ENCODE data around the gene NR6A1.

NR6A1 gene

DNA sequence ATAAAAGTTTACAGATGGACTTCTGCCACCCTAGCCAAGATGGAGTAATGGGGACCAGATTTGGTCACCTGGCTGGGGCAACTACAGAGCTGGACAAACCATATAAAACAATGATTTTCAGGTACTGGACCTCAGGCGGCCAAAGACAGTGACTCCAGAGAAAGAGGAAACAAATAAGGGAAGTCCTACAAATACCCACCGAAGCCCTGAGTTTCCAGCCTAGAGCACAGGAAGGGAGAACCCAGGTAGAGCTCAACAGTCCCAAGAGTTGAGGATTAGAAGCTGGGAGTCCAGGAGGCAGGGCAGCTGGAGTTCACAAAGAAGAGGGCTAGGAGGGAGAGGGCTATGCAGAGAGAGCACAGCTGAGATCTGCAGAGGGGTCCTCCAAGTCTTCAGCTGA lies 157.3 kb downstream of the NR6A1 start:
- Histone ChIP-seq H3K36me3 (replicated peaks) (no peaks in the 10 kb centered on the region), H3K27me3 (replicated peaks) (no peaks in the 10 kb centered on the region), H3K4me3 (ENCODE audit: low read depth, low read length) (no peak overlapping the region), H3K27ac (no peak overlapping the region)
- in situ Hi-C loops (cut with HindIII; ENCODE audit: low pct_ligation_motif_present, low sequenced_read_pairs), result no loop called here
- TF ChIP-seq, protein P1, sequence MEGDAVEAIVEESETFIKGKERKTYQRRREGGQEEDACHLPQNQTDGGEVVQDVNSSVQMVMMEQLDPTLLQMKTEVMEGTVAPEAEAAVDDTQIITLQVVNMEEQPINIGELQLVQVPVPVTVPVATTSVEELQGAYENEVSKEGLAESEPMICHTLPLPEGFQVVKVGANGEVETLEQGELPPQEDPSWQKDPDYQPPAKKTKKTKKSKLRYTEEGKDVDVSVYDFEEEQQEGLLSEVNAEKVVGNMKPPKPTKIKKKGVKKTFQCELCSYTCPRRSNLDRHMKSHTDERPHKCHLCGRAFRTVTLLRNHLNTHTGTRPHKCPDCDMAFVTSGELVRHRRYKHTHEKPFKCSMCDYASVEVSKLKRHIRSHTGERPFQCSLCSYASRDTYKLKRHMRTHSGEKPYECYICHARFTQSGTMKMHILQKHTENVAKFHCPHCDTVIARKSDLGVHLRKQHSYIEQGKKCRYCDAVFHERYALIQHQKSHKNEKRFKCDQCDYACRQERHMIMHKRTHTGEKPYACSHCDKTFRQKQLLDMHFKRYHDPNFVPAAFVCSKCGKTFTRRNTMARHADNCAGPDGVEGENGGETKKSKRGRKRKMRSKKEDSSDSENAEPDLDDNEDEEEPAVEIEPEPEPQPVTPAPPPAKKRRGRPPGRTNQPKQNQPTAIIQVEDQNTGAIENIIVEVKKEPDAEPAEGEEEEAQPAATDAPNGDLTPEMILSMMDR (IDR thresholded peaks at IDR 0.05; ENCODE audit: low read depth, low read length, missing control alignments), result no peak
- no peak for DNase-seq

DNA sequence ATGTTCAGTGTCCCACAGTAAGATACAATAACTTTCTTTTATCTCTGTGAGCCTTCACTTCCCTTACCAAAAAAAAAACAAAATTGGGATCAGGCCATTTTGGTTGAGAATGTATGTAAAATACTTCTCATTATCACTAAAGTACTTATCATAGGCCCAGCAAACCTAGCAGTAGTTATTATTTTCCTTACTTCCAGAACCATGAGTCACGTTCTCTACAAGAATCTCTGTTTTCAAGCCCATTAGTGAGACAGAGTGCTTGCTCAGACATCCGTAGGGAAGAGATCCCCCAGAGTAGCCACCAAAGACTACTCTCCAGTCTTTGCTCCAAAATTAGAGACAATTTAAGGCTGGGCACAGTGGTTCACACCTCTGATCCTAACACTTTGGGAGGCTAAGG lies 160.0 kb downstream of the NR6A1 start:
- H3K27me3 ChIP-seq (replicated peaks), result no peaks in the 10 kb centered on the region
- no peak overlapping the region for H3K4me3 ChIP-seq (ENCODE audit: low read depth, low read length)
- H3K27ac ChIP-seq, result no peak overlapping the region
- H3K36me3 ChIP-seq (replicated peaks), result no peaks in the 10 kb centered on the region
- no peak for DNase-seq
- in situ Hi-C loops (cut with HindIII; ENCODE audit: low pct_ligation_motif_present, low sequenced_read_pairs), result no loop called here
- TF ChIP-seq, protein P1 (IDR thresholded peaks at IDR 0.05; ENCODE audit: low read depth, low read length, missing control alignments), result no peak

DNA sequence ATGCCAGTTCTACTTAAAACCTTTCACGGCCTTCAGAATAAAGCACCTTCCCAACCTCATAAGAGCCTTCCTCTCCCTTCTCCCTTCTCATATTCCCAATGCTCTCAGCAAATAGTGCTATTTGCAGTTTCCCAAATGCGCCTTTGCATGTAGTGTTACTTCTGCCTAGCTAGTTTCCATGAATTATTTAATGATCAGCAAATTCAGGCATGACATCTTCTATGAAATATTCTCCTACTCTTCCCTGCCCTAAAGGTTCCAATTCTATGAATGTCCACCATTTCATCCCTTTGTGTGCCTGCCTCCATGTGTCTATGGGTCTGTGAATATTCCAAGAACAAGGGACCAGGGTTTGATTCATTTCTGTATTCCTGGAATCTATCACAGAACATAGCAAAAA lies 165.1 kb downstream of the NR6A1 start:
- in situ Hi-C loops (cut with HindIII; ENCODE audit: low pct_ligation_motif_present, low sequenced_read_pairs), result no loop called here
- no peak overlapping the region for H3K4me3 ChIP-seq (ENCODE audit: low read depth, low read length)
- TF ChIP-seq, protein P1 (IDR thresholded peaks at IDR 0.05; ENCODE audit: low read depth, low read length, missing control alignments), result no peak

DNA sequence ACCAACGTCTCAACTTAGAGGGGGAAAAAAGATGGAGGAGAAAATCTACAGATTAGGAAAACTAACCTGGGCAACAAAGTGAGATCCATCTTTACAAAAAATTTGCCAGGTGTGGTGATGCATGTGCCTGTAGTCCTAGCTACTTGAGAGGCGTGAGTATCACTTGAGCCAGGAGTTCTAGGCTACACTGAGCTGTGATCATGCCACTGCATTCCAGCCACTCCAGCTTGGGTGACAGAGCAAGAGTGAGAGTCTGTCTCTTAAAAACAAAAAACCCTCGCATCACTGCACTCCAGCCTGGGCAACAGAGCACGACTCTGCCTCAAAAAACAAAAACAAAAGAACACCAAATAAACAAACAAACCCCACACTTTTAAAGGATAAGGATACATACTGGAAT lies 165.9 kb downstream of the NR6A1 start:
- in situ Hi-C loops (cut with HindIII; ENCODE audit: low pct_ligation_motif_present, low sequenced_read_pairs), result no loop called here
- no peaks in the 10 kb centered on the region for H3K36me3 ChIP-seq (replicated peaks)
- H3K4me3 ChIP-seq (ENCODE audit: low read depth, low read length), result no peak overlapping the region
- TF ChIP-seq, protein P1 (IDR thresholded peaks at IDR 0.05; ENCODE audit: low read depth, low read length, missing control alignments), result no peak
- no peaks in the 10 kb centered on the region for H3K27me3 ChIP-seq (replicated peaks)
- no peak for DNase-seq
- no peak overlapping the region for H3K27ac ChIP-seq

More for the DNA sequence above, 165.1 kb downstream of the NR6A1 start:
- no peak overlapping the region for H3K27ac ChIP-seq
- no peaks in the 10 kb centered on the region for H3K27me3 ChIP-seq (replicated peaks)
- no peak for DNase-seq
- no peaks in the 10 kb centered on the region for H3K36me3 ChIP-seq (replicated peaks)

DNA sequence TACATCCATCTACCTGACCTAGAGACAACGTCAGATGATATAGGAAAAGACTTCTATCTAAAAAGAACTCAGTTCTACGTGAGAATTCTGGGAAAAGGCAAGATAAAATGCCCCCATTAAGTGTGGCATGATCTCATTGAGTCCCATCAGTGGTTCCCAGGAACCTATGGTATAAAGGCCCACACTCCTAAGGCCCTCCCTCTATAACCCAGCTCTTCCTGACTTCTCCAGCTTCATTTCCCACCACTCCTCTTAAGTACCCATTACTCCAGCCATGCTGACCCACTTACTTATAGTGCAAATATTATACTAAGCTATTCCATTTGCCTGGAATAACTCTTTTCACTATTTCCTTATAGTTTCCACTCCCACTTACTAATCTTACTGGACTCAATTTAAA lies 168.5 kb downstream of the NR6A1 start:
- H3K4me3 ChIP-seq (ENCODE audit: low read depth, low read length), result no peak overlapping the region
- H3K27me3 ChIP-seq (replicated peaks), result no peaks in the 10 kb centered on the region
- TF ChIP-seq, protein P1 (IDR thresholded peaks at IDR 0.05; ENCODE audit: low read depth, low read length, missing control alignments), result no peak
- no peak overlapping the region for H3K27ac ChIP-seq
- no peak for DNase-seq
- H3K36me3 ChIP-seq (replicated peaks), result no peaks in the 10 kb centered on the region
- in situ Hi-C loops (cut with HindIII; ENCODE audit: low pct_ligation_motif_present, low sequenced_read_pairs), result no loop called here

DNA sequence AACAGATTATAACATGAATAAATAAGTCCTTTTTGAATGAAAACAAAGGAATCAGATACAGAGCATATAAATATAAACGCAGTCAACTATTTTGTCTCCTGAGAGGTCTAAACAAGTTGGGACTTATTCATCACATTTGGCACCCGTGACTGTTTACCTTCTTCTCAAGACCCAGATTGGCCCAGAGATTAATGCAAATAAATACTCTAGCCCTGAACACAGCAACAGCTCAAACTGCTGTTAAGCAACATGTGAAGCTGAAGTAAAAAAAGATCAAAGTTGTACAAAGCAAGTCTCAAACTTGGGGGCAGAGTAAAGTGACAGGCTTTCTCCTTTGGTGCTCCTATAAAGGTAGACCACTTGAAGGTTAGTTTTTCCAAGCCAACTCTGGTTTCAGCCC lies 168.9 kb downstream of the NR6A1 start:
- Histone ChIP-seq H3K36me3 (replicated peaks) (no peaks in the 10 kb centered on the region), H3K27ac (no peak overlapping the region), H3K27me3 (replicated peaks) (no peaks in the 10 kb centered on the region), H3K4me3 (ENCODE audit: low read depth, low read length) (no peak overlapping the region)
- in situ Hi-C loops (cut with HindIII; ENCODE audit: low pct_ligation_motif_present, low sequenced_read_pairs), result no loop called here
- no peak for DNase-seq
- TF ChIP-seq, protein P1 (IDR thresholded peaks at IDR 0.05; ENCODE audit: low read depth, low read length, missing control alignments), result no peak
